ENCODE results near the gene EXD3.
A peak's percentile ranks its signal among the peaks of the same experiment; 100 is the strongest.
"Not testable (repeated sequence)": the region's sequence is repeated elsewhere in the genome, so short reads cannot be mapped to it uniquely, and the experiment has no call there.

EXD3 gene

DNA sequence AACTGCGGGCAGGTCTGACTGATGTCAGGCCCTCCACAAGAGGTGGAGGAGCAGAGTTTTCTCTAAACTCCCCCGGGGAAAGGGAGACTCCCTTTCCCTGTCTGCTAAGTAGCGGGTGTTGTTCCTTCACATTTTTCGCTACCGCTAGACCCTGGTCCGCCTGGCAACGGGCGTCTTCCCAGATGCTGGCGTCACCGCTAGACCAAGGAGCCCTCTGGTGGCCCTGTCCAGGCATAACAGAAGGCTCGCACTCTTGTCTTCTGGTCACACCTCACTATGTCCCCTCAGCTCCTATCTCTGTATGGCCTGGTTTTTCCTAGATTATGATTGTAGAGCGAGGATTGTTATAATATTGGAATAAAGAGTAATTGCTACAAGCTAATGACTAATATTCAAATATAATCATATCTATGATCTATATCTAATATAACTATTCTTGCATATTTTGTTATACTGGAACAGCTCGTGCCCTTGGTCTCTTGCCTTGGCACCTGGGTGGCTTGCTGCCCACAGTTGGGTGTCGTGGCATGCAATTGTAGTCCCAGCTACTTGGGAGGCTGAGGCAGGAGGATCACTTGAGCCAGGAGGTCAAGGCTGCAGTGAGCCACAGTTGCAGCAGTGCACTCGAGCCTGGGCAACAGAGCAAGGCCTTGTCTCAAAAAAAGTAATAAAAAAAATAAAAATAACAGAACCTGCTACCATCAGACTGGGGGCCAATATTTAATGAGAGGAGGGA lies 160.6 kb downstream of the EXD3 start:
- not testable (repeated sequence) for DNase-seq (ENCODE audit: low read depth); H3K4me3 ChIP-seq (ENCODE audit: low read depth, low read length)
- TF ChIP-seq, protein P1, sequence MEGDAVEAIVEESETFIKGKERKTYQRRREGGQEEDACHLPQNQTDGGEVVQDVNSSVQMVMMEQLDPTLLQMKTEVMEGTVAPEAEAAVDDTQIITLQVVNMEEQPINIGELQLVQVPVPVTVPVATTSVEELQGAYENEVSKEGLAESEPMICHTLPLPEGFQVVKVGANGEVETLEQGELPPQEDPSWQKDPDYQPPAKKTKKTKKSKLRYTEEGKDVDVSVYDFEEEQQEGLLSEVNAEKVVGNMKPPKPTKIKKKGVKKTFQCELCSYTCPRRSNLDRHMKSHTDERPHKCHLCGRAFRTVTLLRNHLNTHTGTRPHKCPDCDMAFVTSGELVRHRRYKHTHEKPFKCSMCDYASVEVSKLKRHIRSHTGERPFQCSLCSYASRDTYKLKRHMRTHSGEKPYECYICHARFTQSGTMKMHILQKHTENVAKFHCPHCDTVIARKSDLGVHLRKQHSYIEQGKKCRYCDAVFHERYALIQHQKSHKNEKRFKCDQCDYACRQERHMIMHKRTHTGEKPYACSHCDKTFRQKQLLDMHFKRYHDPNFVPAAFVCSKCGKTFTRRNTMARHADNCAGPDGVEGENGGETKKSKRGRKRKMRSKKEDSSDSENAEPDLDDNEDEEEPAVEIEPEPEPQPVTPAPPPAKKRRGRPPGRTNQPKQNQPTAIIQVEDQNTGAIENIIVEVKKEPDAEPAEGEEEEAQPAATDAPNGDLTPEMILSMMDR (IDR thresholded peaks at IDR 0.05; ENCODE audit: control insufficient read depth, extremely low read depth, insufficient read depth) = peak; percentile 22
